Measurements from ENCODE around the gene GBP1.

The GBP1 gene

GRCh38 chr1:89005286-89006151 lies 59.5 kb downstream of the GBP1 start:
- no peak for DNase-seq (ENCODE audit: extremely low read depth, low read depth)
- no peak overlapping the region for H3K4me3 ChIP-seq (replicated peaks; ENCODE audit: low read depth, low read length)
- no peak for TF ChIP-seq CTCF (IDR thresholded peaks at IDR 0.05; ENCODE audit: low read depth, low read length, missing control alignments)
